Sigmoid colon (tissue), 4 donors: ENCODE results near the gene ZNF740.

Source experiments
- POLR2A ChIP-seq, 2 donors: fragments of 450-650 bp; IDR thresholded peaks; one replicate each; pipeline ENCODE4 v1.6.1; 2016; ENCODE audit warnings: antibody characterized with exemption in 2 of 2, mild to moderate bottlenecking in 2 of 2, moderate library complexity in 2 of 2
- POLR2AphosphoS5 ChIP-seq, 4 donors: sonication (generic); formaldehyde crosslinking; IDR thresholded peaks; one replicate each; pipeline ENCODE4 v1.6.1; 2017; ENCODE audit warnings: antibody characterized with exemption in 4 of 4

DNA sequence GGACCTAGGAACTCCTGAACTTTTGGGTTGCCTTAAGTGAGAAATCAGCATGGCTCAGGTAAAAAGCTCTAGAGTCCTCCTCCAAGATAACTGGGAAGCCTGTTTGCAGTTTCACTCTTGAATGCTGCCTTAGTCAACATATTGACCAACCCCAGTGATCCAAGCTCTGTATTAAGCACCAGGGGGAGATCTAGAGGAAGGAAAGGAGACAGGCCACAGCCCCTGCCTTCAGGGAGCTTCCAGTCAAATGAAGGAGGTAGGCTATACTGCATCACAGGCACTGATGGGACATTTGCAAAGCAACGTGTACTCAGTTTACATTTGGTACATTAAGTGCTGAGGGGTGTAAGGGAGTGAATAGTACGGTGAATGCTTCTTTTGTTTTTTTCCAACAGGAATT, 1.4 kb downstream of the ZNF740 start:
- TF ChIP-seq POLR2AphosphoS5 (IDR thresholded peaks at IDR 0.05) (no peak), POLR2A (IDR thresholded peaks at IDR 0.05) (no peak)
